NCI-H1417 (cell line): ENCODE data around the gene EVA1B.

Experiments used
- DNase-seq, 3 experiments: peaks; one replicate each; lab custom pipeline; 2025; lab: John Stamatoyannopoulos, UW

Gene EVA1B

DNA sequence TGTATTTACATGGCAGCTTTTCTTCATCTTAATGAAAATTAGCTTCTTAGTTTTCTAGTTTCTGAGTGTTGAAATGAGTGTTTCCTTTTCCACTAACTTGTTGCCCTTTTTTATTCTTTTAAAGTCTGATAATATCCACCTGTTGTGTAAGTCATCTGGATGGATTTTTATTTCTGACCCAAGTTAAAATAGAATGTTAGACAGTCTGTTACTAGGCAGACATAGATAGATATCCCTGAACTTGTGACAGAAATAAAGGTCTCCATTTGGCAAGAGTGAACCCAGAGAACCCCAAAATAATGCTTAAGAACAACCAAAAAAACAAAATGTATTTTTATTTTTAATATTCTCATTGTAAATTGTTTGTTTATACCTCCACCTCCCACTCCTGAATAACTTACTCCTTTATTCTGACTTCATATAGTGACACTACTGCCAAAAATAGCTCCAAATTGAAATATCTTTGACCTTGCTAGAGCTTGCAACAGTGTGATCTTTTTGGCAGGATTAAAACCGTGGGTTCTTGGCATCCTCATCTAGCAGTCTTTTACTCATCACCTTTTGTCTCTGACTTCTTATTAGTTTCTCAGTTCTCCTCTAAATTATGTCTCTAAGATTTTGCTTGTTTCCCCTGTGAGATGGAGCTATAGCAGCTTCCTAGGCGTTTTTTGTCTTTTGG is 44.2 kb downstream of the EVA1B start:
- no peak for DNase-seq

DNA sequence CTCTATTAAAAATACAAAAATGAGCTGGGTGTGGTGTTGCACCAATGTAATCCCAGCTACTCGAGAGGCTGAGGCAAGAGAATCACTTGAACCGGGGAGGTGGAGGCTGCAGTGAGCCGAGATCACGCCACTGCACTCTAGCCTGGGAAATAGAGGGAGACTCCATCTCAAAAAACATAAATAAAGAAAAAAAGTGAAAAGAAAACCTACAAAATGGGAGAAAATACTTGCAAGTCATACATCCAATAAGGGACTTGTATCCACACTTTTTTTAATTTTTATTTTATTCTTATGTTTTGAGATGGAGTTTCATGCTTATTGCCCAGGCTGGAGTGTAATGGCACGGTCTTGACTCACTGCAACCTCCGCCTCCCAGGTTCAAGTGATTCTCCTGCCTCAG is 46.8 kb downstream of the EVA1B start:
- DNase-seq: no peak

DNA sequence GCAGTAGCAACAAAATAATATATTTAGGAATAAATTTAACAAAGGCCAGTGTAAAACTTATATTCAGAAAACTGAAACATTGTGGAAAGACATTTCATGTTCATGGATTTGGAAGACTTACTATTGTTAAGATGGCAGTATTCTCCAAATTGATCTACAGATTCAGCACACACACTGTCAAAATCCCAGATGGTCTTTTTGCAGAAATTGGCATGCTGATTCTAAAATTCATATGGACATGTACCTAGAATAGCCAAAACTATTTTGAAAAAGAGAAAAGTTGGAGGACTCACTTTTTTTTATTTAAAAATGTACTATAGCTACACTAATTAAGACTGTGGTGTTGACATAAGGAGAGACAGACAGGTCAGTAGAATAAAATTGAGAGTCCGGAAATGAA is 49.2 kb downstream of the EVA1B start:
- DNase-seq: no peak

DNA sequence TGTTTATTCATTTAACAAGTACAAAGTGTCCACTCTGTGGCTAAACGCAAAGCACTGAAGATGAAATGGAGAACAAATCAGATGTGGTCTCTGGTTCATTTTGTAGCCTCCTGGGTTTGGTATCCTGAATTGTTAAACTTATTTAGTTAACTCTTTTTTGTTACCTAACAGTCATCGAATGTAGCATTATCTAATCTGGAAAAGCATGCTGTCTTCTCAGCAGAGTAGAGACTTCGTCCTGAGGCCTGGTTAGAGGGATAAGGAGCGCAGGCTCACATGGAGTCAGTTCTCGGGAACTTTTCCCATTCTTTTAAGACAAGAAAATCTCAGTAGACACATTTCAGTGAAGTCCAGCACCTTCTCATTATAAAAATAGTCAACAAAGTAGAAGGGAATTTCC is 50.4 kb downstream of the EVA1B start:
- DNase-seq: no peak
